Left forelimb (tissue), 1 donor: Measurements from ENCODE around the gene GBGT1.

ENCODE experiments used
- DNase-seq: peaks from one replicate; pipeline ENCODE4 v3.0.0-alpha.2; 2018; ENCODE audit warnings: low spot score

The GBGT1 gene

GRCh38 chr9:133125941-133126696 is 37.6 kb downstream of the GBGT1 start:
- DNase-seq = no peak

- DNase-seq = no peak
Measured at GRCh38 chr9:133124907-133125275, 38.8 kb downstream of the GBGT1 start.

- DNase-seq = no peak
Measured at GRCh38 chr9:133124123-133124906, 39.4 kb downstream of the GBGT1 start.

- no peak for DNase-seq
Measured at GRCh38 chr9:133122935-133123611, 40.6 kb downstream of the GBGT1 start.

- DNase-seq = no peak
Measured at GRCh38 chr9:133122605-133122934, 41.1 kb downstream of the GBGT1 start.

GRCh38 chr9:133121915-133122550 is 41.7 kb downstream of the GBGT1 start:
- no peak for DNase-seq

GRCh38 chr9:133121198-133121914 is 42.4 kb downstream of the GBGT1 start, which contains the start of gene RALGDS:
Gene RALGDS, minus strand, starts transcription at chr9:133121240. Its CDS starts 86 bp downstream, at chr9:133121154.
- DNase-seq = peak; percentile 94

- peak; percentile 80 for DNase-seq
Measured at GRCh38 chr9:133120501-133121197, 43.1 kb downstream of the GBGT1 start.

GRCh38 chr9:133119846-133120500 is 43.7 kb downstream of the GBGT1 start:
- no peak for DNase-seq

- DNase-seq = peak; percentile 87
Measured at GRCh38 chr9:133119103-133119845, 44.4 kb downstream of the GBGT1 start.

- no peak for DNase-seq
Measured at GRCh38 chr9:133118568-133118967, 45.1 kb downstream of the GBGT1 start.

- no peak for DNase-seq
Measured at GRCh38 chr9:133118179-133118520, 45.6 kb downstream of the GBGT1 start.

- DNase-seq = no peak
Measured at GRCh38 chr9:133117271-133118178, 46.2 kb downstream of the GBGT1 start.

- DNase-seq = no peak
Measured at GRCh38 chr9:133116346-133117231, 47.1 kb downstream of the GBGT1 start.

GRCh38 chr9:133115604-133116345 is 47.9 kb downstream of the GBGT1 start:
- DNase-seq = peak; percentile 55

GRCh38 chr9:133114886-133115603 is 48.7 kb downstream of the GBGT1 start:
- peak; percentile 25 for DNase-seq
